Natural killer cell treated with Interleukin-12 subunit alpha and Interleukin-12 subunit beta and Interleukin-15 and Interleukin-18, amount 100 ng/mL, for 72 hours (primary cell): Measurements from ENCODE around the gene SLC8A3. TPM values are rescaled to one million over a fixed set of nuclear protein-coding genes. Genes with fewer than 3 reads are reported as not detected.

Source experiments
- ATAC-seq, 2 donors: fragments of 150-1000 bp; cut with Tn5 transposase in 1 of 2; sonication (Bioruptor Pico), chemical (Tn5 transposase) in 1 of 2; 2 replicates each; pipeline ENCODE4 v1.10.0; 2021
- DNase-seq: peaks from one replicate; pipeline ENCODE4 v3.0.0; 2022; ENCODE audit warnings: low spot score
- H3K27ac Mint-ChIP-seq, 2 donors: 1 replicate in 1 of 2; 2 replicates in 1 of 2; pipeline ENCODE4 v1.8.0; 2022; ENCODE audit warnings: mixed read lengths in 2 of 2, mild to moderate bottlenecking in 1 of 2, moderate library complexity in 1 of 2
- H3K27me3 Mint-ChIP-seq, 2 donors: 1 replicate in 1 of 2; 2 replicates in 1 of 2; pipeline ENCODE4 v1.8.0; 2022; ENCODE audit warnings: mixed read lengths in 2 of 2
- H3K36me3 Mint-ChIP-seq: one replicate; pipeline ENCODE4 v1.8.0; 2022; ENCODE audit warnings: mixed read lengths
- H3K4me1 Mint-ChIP-seq, 2 donors: 1 replicate in 1 of 2; 2 replicates in 1 of 2; pipeline ENCODE4 v1.8.0; 2022; ENCODE audit warnings: low read depth in 2 of 2, mixed read lengths in 2 of 2, mild to moderate bottlenecking in 1 of 2
- H3K4me3 Mint-ChIP-seq: one replicate; pipeline ENCODE4 v1.8.0; 2022; ENCODE audit warnings: mixed read lengths
- H3K9me3 Mint-ChIP-seq: 2 replicates; pipeline ENCODE4 v1.8.0; 2022; ENCODE audit warnings: mixed read lengths
- total RNA-seq, 2 donors: library from RNA; stranded (reverse); gene quantifications; one replicate each; pipeline ENCODE4 v1.2.3, GENCODE V29; 2022

The SLC8A3 gene
- total RNA-seq, 2 donors from 2014 or later = 0.08 to 1.1 TPM

DNA sequence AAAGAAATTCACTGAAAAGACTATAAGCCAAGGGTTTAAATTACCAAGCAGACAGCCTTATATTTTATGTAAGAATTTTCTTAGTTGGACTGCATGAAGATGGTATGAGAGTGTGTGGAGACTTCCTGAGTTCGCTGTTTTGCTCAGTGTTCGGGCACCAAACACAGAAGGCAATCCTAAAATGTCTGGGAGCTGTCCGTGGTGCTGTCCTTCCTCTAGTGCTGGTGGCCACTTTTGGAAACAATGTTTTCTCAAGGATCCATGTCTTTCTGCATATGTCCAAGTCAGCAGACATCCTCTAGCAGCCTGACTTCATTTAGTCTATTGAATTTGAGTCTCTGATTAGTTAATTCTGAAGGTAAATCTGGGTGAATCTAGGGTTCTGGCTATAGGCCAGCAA, 135.8 kb downstream of the SLC8A3 start:
- DNase-seq = no peak
- Mint-ChIP-seq H3K27ac (no peak overlapping the region), H3K27me3 (peaks cover 14 to 27% of the 10 kb centered on the region in 2 donors), H3K36me3 (no peaks in the 10 kb centered on the region), H3K9me3 (peaks cover 4% of the 10 kb centered on the region), H3K4me3 (no peak overlapping the region), H3K4me1 (peaks cover 0 to 9% of the 10 kb centered on the region in 2 donors)
- ATAC-seq = no peak

DNA sequence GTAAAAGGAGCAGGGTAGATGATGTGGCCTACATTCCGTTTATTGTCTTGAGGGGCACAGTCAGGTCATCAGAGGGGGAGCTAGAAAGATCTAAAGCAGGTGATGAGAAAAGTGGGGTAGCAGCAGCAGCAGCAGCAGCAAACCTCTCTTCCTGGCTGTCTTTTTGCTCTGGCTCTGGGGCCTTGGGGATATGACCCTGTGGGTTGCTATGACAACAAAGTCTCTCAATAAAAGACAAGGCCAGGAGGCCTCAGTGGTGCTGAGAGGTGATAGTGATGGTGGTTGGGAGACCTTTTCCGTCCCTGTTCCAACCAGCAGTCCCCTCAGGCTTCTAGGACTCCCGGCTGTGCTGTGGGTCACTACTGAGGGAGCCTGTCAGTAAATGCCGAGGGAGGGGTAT, 138.6 kb downstream of the SLC8A3 start:
- ATAC-seq (no peak), DNase-seq (no peak)
- Mint-ChIP-seq H3K9me3 (peaks cover 4% of the 10 kb centered on the region), H3K4me1 (peaks cover 0 to 9% of the 10 kb centered on the region in 2 donors), H3K36me3 (no peaks in the 10 kb centered on the region), H3K27ac (no peak overlapping the region), H3K4me3 (no peak overlapping the region), H3K27me3 (peaks cover 6 to 15% of the 10 kb centered on the region in 2 donors)

DNA sequence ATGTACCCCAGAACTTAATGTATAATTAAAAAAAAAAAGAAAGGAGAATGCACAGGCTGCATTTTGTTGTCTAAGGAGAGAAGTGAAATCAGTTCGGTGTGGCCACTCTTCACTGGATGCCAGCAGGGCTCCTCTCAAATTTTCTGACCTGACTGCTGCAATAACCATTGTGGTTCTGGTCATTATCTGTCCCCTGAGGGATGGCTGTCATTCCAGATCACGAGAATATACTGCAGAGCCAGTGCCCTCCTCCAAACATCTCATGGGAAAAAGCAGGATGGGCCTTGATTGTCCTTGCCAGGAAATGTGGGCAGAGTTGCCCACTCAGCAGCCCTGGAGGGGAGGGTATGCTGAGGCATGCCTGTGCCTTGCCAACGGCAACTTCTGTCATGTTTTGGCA, 139.1 kb downstream of the SLC8A3 start:
- no peak overlapping the region for H3K4me3 Mint-ChIP-seq
- H3K27ac Mint-ChIP-seq = no peak overlapping the region
- peaks cover 4% of the 10 kb centered on the region for H3K9me3 Mint-ChIP-seq
- peaks cover 10 to 20% of the 10 kb centered on the region in 2 donors for H3K27me3 Mint-ChIP-seq
- no peaks in the 10 kb centered on the region for H3K36me3 Mint-ChIP-seq
- peaks cover 0 to 9% of the 10 kb centered on the region in 2 donors for H3K4me1 Mint-ChIP-seq
- no peak for ATAC-seq
- no peak for DNase-seq

DNA sequence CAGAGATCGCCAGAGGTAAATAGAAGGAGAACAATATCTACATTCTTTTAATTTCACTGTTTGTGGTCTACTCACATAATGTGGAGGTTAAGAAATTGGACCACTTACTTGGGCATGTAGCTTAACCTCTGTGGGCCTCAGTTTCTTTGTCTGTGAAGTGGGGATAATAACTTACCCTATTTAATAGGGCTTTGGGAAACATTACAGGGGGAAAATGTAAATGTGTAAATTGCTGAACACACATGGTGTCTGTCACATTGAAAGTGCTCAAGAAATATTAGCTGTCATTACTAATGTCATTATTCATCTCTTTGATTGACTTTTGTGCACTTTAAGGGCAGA, 140.5 kb downstream of the SLC8A3 start:
- Mint-ChIP-seq H3K9me3 (no peaks in the 10 kb centered on the region), H3K36me3 (no peaks in the 10 kb centered on the region), H3K4me1 (peaks cover 0 to 9% of the 10 kb centered on the region in 2 donors), H3K27me3 (peaks cover 11 to 30% of the 10 kb centered on the region in 2 donors), H3K27ac (no peak overlapping the region), H3K4me3 (no peak overlapping the region)
- ATAC-seq (no peak), DNase-seq (no peak)

DNA sequence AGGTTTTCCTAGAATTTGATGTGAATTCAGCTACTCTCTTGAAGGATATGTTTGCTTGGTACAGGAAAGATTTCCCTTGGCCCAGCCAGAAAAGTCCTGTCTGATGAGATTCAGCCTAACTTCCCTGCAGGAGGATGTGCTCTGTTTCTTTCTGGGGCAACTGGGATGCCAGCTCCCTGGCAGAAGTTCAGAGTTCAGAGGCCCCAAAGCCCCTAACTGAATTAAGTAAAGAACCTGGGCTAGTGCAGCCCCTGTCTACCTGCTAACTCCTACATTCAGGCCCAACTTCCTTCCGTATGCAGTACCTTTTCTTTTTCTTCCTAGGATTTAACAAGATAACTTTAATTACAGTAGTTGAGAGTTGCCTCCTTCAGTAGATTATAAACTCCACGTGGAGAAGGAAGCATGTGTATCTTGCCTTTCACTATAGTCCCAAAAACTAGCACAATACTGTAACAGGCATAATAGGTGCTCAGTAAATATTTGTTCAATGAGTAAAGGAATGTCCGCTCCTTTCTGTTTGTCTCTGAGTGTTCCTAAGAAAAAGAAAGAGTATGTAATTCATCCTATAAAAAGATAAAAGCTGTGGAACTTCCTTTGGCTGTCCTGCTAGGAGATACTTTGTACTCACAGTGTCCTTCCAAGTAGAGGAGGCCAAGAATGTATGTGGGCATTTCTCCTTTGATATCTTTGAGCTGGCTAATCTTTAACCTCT, 141.0 kb downstream of the SLC8A3 start:
- Mint-ChIP-seq H3K27ac (no peak overlapping the region), H3K4me1 (peaks cover 0 to 9% of the 10 kb centered on the region in 2 donors), H3K9me3 (no peaks in the 10 kb centered on the region), H3K27me3 (peaks cover 14 to 35% of the 10 kb centered on the region in 2 donors), H3K36me3 (no peaks in the 10 kb centered on the region), H3K4me3 (no peak overlapping the region)
- ATAC-seq = no peak
- no peak for DNase-seq

DNA sequence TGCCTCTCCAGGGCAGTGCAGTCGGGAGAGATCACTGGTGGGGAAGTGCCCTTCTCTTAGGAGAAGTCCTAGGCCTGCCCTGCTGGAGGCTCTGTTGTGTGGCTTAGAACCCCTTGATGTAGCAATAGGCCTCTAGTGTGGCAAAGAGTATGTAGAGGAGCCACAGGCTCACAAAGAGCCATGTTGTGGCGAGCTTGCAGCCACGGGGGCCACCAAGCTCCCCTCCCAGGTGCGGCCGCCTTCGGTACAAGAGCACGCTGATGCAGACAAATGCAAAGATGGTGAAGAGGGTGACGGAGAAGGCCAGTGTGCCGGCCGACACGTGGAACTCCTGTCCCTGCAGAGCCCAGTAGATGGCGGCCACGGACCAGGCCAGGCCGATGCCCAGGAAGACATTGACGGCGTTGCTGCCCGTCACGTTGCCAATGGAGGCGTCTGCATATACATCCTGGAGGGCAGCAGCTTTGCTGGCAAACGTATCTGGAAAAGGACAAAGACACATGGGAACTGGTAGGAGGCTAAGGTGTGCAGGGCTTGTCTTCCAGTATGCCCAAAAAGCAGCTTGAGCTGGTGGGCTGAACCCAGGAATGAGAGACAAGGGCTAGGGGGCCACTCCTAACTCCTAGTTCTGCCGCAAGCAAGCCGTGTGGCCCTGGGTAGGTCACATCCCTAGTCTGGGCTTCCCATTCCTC, 142.8 kb downstream of the SLC8A3 start:
- no peak for DNase-seq

DNA sequence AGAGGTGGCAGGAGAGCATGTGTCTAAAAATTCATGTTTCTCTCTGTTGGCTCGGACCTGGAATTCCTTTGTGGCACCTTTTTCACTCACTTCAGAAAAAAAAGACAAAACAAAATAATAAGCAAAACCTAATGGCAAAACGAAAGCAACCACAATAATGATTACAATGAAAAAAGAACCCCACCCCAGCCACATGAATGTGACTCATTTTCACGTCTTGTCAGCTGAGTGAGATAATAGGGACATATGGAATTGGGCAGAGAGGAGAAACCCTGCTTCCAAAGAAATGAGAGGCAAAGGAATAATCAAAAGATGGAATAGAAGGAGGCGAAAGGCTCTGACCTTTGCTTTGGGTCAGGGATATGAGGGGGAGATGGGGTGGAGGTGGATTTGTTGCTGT, 143.4 kb downstream of the SLC8A3 start:
- Mint-ChIP-seq H3K27me3 (peaks cover 18 to 47% of the 10 kb centered on the region in 2 donors), H3K27ac (no peak overlapping the region), H3K4me3 (no peak overlapping the region), H3K4me1 (no peaks in the 10 kb centered on the region), H3K9me3 (no peaks in the 10 kb centered on the region), H3K36me3 (no peaks in the 10 kb centered on the region)
- DNase-seq = no peak
- no peak for ATAC-seq

More for the DNA sequence above, 142.8 kb downstream of the SLC8A3 start:
- no peak overlapping the region for H3K27ac Mint-ChIP-seq
- no peaks in the 10 kb centered on the region for H3K4me1 Mint-ChIP-seq
- H3K4me3 Mint-ChIP-seq = no peak overlapping the region
- no peaks in the 10 kb centered on the region for H3K9me3 Mint-ChIP-seq
- no peak for ATAC-seq
- peaks cover 18 to 44% of the 10 kb centered on the region in 2 donors for H3K27me3 Mint-ChIP-seq
- H3K36me3 Mint-ChIP-seq = no peaks in the 10 kb centered on the region

DNA sequence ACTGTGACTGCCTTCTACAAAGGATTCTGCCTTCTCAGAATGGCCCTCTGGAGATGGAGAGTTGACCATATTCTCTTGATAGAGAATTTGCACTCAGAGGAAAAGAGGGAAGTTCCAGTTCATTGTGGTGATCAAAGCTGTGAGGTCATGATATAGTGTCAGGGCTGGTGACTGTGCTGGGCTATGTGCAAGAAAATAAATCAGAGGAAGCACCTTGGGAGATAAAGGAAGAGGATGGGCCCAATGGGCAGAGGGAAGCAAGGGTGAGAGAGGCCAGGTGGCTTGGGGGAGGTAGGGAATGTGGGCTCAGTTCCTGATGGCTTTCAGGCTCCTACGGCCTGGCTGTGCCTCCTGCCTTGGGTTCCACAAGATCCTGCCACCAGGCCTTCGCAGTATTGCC, 145.8 kb downstream of the SLC8A3 start:
- H3K4me1 Mint-ChIP-seq = no peaks in the 10 kb centered on the region
- H3K27ac Mint-ChIP-seq = no peak overlapping the region
- no peak overlapping the region for H3K4me3 Mint-ChIP-seq
- ATAC-seq = no peak
- H3K36me3 Mint-ChIP-seq = no peaks in the 10 kb centered on the region
- H3K27me3 Mint-ChIP-seq = peaks cover 32 to 58% of the 10 kb centered on the region in 2 donors
- no peaks in the 10 kb centered on the region for H3K9me3 Mint-ChIP-seq
- no peak for DNase-seq

DNA sequence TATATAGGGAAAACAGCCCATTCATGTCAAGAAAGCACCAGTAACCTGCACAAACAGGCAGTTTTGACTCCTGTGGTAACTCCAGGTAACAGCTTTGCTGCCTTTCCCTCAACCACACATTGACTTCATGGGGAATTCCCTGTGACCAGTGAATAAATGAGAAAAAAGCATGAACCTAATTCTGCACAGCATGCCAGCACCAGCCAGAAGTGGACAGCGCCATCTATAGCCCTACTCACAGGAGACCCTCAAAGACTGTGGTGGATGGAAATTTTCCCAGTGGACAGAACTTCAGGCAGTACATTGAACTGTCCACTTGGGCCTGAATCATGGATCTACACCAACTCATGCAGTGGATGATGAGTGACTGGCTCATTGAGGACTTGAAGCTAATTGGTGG, 152.1 kb downstream of the SLC8A3 start:
- Mint-ChIP-seq H3K27me3 (peaks cover 14 to 33% of the 10 kb centered on the region in 2 donors), H3K4me3 (no peak overlapping the region)

DNA sequence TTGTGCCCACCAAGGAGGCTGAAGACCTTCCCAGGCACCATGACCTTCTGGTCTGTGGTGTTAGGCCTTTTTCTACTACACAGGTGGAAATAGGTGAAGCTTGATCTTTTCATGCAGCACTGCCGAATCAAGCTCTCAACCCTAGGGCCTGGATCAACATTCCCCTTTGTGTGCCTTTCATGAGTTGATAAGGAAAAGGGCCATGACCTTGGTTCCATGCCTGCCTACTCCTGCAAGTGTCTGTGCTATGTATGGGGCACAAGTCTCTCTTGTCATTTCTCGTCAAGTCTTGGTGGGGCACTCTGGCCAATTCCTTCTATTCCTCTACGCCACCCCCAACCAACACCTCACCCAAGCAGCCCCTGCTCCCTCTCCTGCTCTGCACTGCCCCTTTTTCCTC, 154.5 kb downstream of the SLC8A3 start:
- H3K36me3 Mint-ChIP-seq = no peaks in the 10 kb centered on the region
- DNase-seq (no peak), ATAC-seq (peak in 1 of 2 donors; percentile 2)
- no peak overlapping the region for H3K27ac Mint-ChIP-seq
- no peak overlapping the region for H3K4me3 Mint-ChIP-seq
- H3K27me3 Mint-ChIP-seq = peaks cover 7 to 19% of the 10 kb centered on the region in 2 donors
- no peaks in the 10 kb centered on the region for H3K9me3 Mint-ChIP-seq
- H3K4me1 Mint-ChIP-seq = no peaks in the 10 kb centered on the region

More for the DNA sequence above, 152.1 kb downstream of the SLC8A3 start:
- DNase-seq (no peak), ATAC-seq (no peak)
- Mint-ChIP-seq H3K4me1 (no peaks in the 10 kb centered on the region), H3K9me3 (no peaks in the 10 kb centered on the region), H3K27ac (no peak overlapping the region), H3K36me3 (no peaks in the 10 kb centered on the region)

DNA sequence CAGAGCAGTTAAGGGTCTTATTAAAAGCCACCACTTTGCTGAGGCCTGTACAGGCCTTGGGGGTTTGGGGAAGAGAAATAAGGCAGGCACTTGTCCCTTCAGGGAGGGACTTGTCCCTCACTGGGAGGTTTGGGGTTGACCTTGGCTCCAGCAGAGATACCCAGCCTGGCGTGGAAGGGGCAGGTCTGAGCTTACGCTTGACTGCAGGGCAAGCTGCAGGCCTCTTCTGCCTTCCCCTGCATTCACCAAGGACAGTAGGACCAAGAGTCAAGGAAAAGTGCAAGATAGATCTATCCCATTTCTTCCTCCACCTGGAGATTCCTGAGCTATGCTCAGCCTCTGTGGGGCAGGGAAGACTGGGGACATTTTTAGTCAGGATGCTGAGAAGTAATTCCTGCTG, 155.2 kb downstream of the SLC8A3 start:
- Mint-ChIP-seq H3K9me3 (no peaks in the 10 kb centered on the region), H3K4me1 (no peaks in the 10 kb centered on the region), H3K27me3 (peaks cover under 1 to 12% of the 10 kb centered on the region in 2 donors), H3K4me3 (no peak overlapping the region), H3K36me3 (no peaks in the 10 kb centered on the region), H3K27ac (no peak overlapping the region)
- DNase-seq = no peak
- no peak for ATAC-seq

DNA sequence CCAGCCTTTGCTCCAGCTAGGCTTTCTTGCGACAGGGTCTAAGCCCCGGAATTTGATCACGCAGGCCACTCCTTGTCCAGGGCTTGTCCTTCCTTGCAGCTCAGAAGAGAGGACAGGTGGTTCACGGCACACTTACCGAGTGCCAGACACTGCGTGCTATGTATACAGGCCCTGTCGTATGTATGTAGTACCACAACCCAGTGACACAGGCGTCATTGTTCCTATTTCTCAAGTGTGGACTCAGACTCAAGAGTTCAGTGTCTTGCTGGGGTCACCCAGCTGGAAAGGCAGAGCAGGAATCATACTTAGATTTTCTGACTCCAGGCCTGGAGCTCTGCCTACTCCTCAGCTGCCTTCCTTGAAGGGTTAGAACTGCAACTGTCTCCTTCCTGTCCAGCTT, 155.6 kb downstream of the SLC8A3 start:
- Mint-ChIP-seq H3K27me3 (peaks cover 2 to 10% of the 10 kb centered on the region in 2 donors), H3K9me3 (no peaks in the 10 kb centered on the region), H3K27ac (no peak overlapping the region), H3K4me1 (peaks cover 0 to 2% of the 10 kb centered on the region in 2 donors), H3K4me3 (no peak overlapping the region), H3K36me3 (no peaks in the 10 kb centered on the region)
- ATAC-seq (no peak), DNase-seq (no peak)

DNA sequence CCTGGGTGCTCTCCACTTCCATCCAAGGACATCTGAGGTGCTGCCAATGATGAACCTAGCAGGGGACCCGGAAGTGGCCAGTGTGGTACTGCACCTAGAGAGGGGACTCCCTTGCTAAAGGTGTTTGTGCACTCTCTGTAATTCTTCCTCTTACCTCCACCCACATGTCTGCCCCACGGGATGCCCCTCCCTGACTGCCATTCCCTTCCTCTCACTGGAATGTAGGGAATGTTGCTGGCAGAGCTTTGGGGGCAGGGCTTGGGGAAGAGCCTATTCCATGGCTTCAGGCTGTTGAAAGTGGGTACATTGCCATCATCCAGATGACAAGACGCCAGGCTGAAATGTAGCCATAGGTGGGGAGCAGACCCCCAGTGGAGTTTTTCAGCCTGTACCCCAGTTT, 156.3 kb downstream of the SLC8A3 start:
- ATAC-seq (no peak), DNase-seq (no peak)
- no peak overlapping the region for H3K4me3 Mint-ChIP-seq
- no peak overlapping the region for H3K27ac Mint-ChIP-seq
- H3K36me3 Mint-ChIP-seq = no peaks in the 10 kb centered on the region
- H3K9me3 Mint-ChIP-seq = no peaks in the 10 kb centered on the region
- peaks cover 0 to 3% of the 10 kb centered on the region in 2 donors for H3K4me1 Mint-ChIP-seq
- peaks cover 3 to 10% of the 10 kb centered on the region in 2 donors for H3K27me3 Mint-ChIP-seq

DNA sequence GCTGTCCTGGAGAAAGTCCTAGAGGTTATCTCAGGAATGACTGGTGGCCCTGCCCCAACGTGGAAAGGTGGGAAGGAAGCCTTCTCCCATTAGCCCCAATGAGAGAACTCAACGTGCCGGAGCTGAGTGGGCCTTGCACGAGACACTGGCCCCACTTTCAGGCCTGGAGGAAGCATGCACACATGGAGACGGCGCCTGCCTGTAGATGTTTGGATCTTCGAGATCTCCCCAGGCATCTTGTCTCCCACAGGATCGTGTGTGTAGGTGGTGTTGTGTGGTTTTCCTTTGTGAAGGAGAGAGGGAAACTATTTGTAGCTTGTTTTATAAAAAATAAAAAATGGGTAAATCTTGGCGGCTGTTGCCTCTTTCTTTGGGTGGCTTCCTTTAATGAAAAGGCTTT, 156.7 kb downstream of the SLC8A3 start:
- peaks cover 0 to 3% of the 10 kb centered on the region in 2 donors for H3K4me1 Mint-ChIP-seq

More for the DNA sequence above, 156.7 kb downstream of the SLC8A3 start:
- Mint-ChIP-seq H3K27me3 (peaks cover 3 to 10% of the 10 kb centered on the region in 2 donors), H3K36me3 (no peaks in the 10 kb centered on the region), H3K27ac (no peak overlapping the region), H3K4me3 (no peak overlapping the region), H3K9me3 (no peaks in the 10 kb centered on the region)
- ATAC-seq (no peak), DNase-seq (no peak)
